Hematopoietic multipotent progenitor cell treated with erythropoietin and hydrocortisone succinate and interleukin-3 and kit ligand, for 17 days (in vitro differentiated cells): ENCODE data around the gene ELAVL1.
"Not testable (repeated sequence)": the region's sequence is repeated elsewhere in the genome, so short reads cannot be mapped to it uniquely, and the experiment has no call there.

Source experiments
- DNase-seq: peaks from one replicate; pipeline ENCODE4 v3.0.0-alpha.2; 2015; ENCODE audit warnings: low spot score

The ELAVL1 gene

DNA sequence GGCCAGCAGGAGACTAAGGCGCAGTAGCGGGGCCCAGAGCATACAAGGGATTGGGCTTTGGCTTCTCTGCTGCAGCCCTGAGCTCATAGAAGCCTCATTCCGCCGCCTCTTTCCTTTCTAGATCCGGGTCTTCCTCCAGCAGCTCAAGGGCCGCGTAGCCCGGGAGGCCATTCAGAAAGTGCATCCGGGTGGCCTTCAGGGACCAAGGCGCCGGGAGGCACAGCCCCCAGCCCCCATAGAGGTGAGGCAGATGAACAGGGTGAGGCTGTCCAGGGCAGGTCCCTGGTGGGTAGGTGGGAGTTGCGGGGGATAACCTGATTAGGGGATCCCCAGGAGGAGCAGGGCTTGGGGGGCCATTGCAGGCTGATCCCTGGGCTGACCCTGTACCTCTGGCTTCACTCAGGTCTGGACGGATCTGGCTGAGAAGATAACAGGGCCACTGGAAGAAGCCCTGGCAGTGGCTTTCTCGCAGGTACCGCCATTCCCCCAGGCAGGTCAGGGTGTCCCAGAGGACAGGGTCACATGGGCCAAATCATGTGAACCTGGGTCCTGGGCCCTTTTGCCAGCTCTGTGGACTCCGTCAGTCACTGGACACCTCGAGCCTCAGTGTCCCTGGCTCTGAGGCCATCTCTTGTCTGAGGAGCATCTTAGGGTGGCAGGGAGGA is 84.0 kb downstream of the ELAVL1 start:
- DNase-seq: no peak

DNA sequence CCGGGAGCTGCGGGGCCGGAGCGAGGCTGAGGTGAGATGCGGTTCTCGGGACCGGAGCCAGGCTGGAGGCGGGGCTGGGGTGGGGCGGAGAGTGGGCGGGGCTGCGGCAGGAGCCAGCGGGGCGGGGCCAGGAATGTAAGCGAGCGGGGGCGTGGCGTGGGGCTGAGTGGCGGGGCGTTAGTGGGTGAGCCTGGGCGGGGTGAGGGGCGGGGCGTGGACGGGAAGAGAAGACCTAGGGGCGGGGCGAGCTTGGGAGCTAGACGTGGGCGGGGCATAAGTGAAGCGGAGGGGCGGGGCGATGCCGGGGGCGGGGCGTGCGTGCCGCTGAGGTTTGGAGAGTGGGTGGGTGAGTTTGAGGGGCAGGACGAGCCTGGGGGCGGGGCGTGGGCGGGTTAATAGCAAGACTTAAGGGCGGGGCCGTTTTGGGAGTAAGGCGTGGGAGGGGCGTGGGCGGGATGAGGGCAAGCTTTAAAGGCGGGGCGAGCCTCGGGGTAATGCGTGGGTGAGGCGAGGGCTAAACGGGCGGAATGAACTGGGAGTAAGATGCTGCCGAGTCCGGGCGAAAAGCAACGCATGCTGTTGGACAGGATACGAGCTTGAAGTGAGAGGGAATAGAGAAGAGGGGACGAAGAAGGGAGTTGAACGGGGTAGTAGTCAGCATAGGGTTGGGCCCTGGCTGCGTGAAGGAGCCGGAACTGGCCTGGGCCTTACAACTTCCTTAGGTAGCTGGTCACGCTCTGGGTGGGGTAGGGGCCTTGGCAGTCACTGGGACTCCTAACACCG is 84.7 kb downstream of the ELAVL1 start:
- DNase-seq: peak; percentile 98

DNA sequence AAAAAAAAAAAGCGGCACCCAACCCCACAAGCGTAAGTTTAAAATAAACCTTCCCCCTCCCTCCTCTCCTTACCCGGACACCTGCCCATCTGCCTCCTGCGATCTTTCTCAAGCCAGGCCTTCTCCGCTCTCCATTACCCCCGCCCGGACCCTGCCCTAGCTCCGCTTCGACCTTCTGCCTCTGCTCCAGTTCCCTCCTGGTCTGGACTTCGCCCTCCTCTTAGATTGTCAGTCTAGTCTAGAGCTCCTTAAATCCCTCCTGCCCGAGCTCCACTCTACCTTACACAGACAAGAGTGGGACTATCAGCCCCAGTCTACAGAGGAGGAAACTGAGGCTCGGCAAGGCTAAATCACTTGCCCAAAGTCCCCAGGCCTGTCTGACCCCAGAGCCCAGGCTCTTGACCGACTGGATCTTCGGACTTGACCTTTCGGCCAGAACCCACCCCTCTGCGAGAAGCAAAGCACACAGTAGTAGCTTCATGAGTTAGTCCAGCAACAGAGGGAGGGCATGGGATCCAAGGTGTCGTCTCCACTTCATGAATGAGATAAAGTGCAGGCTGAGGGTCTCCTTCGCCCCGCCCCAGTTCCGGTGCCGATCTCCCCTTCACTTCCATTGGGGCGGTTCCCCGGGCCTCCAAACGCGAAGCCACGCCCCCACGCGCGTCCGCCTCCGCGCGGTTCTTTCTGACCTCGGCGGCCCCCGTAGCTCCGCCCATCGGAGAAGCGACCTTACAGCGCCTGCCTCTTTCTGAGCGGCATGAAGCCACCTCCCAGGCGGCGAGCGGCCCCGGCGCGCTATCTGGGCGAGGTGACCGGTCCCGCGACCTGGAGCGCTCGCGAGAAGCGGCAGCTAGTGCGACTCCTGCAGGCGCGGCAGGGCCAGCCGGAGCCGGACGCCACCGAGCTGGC is 85.6 kb downstream of the ELAVL1 start, which contains the start of gene SNAPC2:
Gene SNAPC2 (plus strand): TSS at position 729 of the 909 bp plus-strand sequence. CDS start 29 bp downstream, at position 758.
- peak; percentile 97 for DNase-seq

DNA sequence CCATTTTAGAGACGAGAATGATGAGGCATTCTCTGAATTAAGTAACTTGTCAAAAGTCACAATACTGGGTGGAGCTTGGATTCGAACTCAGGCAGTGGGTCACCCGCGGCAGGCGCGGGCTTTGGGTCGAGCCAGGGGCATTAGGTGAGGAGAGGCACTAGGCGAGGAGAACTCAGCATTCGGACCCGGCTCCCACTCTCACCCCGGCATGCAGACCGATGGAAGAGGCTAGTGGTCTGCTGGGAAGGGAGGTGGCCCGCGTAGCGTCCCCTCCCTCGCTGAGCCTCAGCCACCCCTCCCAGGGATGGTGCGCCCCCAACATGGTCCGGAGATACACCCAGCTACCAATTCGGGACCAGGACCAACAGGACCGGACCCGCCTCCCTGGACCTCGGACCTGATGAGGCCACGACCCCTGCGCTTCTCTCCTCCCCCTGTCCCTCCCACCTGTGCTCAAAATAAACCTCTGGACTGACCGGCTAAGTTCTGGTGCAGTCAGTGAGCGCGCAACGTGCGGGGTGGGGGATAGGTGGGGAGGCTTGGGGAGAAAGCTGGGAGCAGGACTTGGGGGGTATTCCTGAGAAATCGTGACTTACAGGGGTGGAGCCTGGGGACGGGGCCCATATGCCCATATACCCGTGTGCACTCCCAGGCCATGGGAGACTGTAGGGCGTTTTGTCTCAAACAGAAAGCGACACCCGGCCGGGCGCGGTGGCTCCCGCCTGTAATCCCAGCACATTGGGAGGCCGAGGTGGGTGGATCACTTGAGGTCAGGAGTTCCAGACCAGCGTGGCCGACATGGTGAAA is 86.6 kb downstream of the ELAVL1 start:
- DNase-seq: no peak

DNA sequence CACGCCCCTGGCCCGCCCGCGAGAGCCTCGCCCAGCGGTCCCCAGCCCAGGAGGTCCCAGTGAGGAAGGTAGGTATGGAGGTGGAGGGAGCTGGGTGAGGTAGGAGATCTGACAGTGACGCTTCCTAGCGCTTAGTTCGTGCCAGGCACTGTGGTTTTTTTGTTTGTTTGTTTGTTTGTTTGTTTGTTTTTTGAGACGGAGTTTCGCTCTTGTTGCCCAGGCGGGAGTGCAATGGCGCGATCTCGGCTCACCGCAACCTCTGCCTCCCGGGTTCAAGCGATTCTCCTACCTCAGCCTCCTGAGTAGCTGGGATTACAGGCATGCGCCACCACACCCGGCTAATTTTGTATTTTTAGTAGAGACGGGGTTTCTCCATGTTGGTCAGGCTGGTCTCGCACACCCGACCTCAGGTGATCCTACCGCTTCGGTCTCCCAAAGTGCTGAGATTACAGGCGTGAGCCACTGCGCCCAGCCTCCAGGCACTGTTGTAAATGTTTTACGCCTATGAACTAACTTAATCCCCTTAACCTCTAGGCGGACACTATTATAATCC is 87.3 kb downstream of the ELAVL1 start:
- not testable (repeated sequence) for DNase-seq

DNA sequence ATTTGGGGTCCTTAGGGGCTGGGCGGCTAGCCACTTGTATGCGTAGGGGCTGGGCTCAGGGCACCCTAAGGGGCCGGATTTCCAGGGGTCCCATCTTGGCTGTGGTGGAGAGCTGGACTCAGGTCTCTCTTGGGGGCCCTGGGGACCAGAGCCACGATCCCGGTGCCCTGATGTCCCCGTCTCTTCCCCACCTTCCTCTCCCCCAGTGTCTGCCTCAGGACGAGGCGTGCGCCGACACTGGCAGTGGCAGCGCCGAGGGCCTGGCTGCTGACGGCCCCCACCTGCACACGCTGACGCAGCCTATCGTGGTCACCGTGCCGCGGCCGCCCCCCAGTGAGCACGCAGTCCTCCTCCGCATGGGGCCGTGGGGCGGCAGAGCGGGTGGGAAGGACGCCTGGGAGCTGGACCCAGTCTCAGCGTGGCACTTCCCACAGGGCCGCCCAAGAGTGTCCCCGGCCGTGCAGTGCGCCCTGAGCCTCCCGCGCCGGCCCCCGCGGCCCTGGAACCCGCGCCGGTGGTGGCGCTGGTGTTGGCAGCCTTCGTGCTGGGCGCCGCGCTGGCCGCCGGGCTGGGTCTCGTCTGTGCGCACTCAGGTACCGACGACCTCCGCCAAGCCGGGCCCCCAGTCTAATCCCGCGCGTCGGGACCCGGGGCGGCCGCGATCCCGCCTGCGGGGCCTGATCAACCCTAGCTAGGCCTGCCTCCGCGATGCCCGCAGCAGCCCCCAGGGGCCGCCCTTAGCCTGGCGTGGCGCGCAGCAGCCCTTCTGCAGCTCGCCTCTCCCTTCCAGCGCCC is 88.0 kb downstream of the ELAVL1 start:
- DNase-seq: peak; percentile 57

DNA sequence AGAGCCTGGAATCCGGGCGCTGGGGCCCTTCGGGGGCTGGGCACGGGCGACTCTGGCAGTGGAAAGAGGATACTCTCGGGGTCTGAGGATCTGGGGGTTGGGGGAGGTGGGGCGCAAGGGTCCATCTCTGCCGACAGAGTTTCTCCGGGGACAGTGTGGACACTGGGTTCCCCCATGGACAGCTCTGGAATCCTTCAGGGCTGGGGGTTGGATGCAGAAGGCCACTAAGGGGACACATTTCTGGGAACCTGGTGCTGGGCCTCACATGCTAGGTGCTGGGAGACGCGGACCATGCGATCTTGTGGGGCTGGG is 88.5 kb downstream of the ELAVL1 start:
- DNase-seq: no peak

DNA sequence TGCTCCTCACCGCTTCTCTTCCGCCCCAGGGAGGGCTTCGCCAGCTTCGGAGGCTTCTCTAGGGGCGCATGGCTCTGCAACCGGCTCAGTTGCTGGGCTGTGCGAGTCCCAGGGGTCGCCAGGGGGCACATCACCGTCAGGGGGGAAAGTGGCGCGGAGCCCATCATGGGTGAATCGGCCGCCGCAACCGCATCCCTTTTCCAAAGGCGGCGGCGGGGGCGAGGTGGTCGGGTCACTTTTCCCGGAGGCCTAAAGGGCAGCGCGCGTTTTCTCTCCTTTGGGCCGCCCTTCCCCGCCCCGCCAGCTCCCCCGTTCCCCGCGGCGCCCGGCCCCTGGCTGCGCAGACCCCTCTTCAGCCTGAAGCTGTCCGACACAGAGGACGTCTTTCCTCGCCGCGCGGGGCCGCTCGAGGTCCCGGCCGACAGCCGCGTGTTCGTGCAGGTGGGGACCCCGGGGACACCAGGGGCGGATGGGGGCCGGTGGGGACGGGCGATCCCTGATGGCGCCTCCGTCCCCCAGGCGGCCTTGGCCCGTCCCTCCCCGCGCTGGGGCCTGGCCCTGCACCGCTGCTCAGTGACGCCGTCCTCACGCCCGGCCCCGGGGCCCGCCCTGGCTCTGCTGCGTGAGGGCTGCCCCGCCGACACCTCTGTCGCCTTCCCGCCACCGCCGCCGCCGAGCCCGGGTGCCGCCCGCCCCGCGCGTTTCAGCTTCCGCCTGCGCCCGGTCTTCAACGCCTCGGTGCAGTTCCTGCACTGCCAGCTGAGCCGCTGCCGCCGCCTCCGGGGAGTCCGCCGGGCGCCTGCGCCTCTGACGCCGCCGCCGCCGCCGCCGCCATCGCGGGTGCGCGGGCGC is 89.1 kb downstream of the ELAVL1 start:
- peak; percentile 21 for DNase-seq

DNA sequence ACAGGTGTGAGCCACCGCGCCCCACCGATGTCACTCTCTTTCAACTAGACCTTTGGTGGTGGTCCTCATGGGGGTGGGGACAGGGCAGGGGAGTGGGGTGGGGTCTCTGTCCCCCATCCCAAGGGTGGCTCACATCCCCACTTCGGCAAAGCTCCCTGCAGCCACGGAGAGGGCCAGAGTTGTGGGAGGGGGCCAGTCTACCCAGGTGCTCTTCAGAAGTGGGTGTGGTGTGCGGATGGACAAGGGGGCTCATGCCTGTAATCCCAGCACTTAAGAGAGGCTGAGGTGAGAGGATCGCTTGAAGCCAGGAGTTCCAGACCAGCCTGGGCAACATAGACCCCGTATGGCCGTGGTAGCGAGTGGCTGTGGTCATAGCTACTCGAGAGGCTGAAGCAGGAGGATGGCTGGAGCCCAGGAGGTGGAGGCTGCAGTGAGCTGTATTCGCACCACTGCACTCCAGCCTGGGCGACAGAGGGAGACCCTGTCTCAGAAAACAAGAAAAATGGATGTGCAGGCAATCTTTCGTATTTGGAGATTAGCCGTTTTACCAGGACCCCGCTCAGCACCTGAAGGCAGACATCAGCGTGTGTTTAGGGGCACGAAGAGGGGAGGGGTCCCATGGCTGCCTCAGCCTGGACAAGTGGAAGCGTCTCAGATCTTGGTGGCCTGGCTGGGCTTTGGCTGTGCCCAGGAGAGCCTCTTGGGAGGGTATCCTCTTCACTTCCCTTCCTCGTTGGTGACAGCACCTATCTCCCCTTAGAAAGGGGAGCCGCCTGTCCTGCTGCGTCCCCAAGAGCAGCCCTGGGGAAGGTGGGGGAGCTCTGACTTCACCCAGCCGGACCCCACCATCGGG is 90.0 kb downstream of the ELAVL1 start:
- DNase-seq: no peak

DNA sequence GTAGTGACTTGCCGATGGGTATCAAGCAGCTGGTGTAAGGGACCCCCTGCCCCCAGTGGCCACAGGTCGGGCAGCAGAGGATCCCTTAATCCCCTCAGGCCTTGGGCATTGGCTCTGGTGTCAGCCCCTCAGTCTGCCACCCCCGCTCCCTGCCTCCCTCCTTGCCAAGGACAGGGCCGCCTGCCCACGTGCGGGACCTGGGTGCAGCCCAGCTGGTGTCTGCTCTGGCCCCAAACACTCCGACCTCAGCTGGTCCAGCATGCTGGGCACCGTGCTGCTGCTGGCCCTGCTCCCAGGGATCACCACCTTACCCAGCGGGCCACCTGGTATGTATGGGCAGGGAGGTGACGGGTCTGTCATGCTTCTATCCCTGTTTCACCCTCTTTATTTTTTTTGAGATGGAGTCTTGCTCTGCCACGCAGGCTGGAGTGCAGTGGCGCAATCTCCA is 90.8 kb downstream of the ELAVL1 start, which contains the start of gene TGFBR3L:
Gene TGFBR3L (plus strand): TSS at position 233 of the 448 bp plus-strand sequence.
- no peak for DNase-seq

DNA sequence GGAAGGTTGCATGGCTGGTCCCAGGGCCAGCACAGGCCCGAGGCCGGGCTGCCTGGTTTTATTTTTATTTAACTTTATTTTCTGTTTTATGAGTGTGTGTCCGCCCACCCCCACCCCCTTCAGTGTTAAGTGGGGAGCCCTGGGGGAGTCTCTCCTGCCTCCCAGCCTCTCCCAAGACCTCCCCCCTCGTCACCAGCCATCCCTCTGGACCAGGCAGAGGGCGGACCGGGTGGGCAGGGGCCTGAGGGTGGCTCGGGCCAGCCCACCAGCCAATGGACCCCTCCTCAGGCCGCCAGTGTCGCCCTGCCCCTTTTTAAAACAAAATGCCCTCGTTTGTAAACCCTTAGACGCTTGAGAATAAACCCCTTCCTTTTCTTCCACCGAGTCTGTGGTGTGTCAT is 91.3 kb downstream of the ELAVL1 start:
- DNase-seq: no peak

DNA sequence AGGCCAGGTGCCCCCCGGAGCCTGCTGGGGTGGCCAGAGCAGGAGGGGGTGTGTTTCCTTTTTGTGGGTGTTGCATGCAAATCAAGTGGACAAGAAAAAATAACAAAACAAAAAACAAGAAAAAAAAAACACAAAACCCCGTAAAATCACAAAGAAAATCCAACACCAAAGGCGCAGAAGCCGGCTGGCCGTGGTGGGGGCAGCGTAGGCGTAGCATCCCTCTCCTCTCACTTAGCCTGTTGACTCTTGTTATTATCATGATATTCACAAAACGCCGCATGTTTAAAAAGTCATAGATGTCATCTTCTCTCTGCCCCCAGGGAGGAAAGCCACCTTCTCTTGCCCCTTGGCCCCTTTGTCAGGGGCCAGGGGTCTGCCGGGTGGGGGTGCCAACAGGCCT is 91.8 kb downstream of the ELAVL1 start:
- no peak for DNase-seq

DNA sequence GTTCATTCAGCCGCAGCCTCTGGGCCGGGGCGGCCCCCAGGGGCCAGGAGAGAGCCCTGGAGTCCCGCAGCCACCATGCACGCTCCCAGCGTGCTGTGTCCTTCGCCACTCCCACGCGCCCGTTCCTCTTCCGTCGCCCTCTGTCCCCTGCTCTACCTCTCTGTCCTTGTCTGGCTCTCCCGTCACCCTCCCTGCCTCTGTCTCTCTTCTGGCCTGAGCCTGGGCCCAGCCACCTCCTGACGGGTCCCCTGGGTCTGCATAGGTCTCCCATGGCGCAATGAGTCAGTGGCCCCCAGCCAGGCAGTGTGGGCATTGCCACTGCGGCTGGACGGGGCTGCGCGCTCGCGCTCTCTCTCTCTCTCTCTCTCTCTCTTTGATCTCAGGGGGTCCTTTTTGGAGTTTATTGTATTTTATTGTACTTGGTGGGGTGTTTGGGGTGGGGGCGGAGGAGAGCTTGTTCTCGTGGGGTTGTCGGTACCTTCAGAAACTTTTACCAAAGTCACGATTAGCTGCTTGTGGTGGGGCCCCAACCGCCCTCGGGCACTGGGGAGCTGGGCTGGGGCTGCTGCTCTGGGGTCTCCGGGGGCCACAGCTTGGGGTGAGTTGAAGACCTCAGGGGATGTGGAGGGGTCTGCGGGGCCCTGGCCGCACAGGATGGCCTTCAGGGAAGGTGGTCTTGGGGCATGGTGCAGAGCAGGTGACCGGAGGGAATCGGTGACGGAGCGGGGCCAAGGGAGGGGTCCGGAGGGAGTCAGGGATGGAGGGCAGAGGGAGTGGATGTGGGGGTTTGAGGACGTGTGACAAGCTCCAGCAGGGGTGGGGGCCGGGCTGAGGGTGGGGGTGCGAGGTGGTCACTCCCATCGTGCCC is 92.5 kb downstream of the ELAVL1 start:
- no peak for DNase-seq

DNA sequence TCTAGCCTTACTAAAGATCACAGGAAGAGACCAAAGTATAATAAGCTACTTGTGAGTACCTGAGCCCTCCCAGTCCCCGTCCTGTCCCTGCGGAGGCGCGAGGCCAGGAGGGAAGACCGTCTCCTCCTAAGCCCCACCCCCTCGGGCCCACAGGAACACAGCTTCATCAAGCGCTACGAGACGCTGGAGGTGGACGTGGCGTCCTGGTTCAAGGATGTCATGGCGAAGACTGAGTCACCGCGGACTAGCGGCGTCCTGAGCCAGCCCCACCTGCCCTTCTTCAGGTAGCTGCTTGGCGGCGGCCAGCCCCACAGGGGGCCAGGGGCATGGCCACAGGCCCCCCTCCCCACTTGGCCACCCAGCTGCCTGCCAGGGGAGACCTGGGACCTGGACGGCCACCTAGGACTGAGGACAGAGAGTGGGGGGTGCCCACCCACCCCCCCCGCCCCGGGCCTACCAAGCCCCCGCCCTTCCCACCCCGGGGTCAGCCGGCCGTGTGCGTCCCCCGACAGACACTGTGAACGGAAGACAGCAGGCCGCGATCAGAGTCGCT is 93.2 kb downstream of the ELAVL1 start:
- DNase-seq: no peak

DNA sequence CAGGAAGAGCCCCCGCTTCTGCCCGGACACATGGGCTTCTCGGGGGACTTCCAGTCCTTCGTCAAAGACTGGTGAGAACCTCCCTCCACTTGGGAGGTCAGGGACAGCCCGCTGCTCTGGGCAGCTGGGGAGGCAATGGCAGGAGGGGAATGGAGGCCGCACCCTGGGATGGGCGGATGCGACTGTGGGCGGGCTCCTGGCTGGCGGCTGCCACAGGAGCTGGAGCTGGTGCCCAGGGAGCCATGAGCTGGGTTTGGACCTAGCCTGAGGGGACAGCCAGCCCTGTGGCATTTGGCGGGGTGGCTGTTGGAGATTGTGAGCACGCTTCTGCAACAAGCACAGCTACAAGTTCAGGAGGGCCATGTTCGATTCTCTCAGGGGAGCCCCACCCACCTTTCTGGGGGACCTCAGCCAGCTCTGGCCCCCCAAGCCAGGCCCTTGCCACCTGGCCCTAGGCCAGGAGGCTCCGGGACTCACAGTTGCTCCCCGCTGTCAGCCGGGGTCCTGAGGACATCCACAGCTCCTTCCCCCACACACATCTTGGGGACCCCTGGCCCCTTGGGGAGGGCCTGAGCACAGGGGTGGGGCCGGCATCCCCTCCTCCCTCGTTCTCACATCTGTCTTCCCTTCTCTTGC is 93.8 kb downstream of the ELAVL1 start:
- DNase-seq: no peak

DNA sequence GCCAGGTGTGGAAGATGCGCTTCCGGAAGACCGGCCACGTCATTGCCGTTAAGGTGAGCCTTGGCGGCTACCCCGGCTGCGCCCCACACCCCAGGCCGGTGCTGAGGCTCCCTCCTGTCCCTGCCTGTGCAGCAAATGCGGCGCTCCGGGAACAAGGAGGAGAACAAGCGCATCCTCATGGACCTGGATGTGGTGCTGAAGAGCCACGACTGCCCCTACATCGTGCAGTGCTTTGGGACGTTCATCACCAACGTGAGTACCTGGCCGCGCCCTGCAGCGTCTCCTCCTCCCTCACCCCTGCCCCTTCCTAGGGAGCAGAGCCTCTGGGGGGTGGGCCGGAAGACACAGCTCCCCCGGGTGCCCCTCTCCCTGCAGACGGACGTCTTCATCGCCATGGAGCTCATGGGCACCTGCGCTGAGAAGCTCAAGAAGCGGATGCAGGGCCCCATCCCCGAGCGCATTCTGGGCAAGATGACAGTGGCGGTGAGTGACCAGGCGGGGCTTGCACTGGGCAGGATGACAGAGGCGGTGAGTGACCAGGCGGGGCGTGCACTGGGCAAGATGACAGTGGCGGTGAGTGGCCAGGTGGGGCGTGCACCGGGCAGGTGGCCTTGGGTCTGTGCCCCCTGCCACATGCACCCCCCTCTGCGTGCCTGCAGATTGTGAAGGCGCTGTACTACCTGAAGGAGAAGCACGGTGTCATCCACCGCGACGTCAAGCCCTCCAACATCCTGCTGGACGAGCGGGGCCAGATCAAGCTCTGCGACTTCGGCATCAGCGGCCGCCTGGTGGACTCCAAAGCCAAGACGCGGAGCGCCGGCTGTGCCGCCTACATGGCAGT is 94.9 kb downstream of the ELAVL1 start:
- DNase-seq: no peak
